Body of pancreas (tissue), 4 donors: Measurements from ENCODE around the gene DLST. TPM values are rescaled to one million over a fixed set of nuclear protein-coding genes. Genes with fewer than 3 reads are reported as not detected.
A peak's percentile ranks its signal among the peaks of the same experiment; 100 is the strongest.

Experiments used
- ATAC-seq: fragments of 150-250 bp; one replicate; pipeline ENCODE4 v1.9.1; 2016
- DNase-seq, 4 donors: peaks; one replicate each; pipeline ENCODE4 v3.0.0-alpha.2; 2019
- H3K27ac ChIP-seq, 4 donors: fragments of 200-600 bp; sonication (generic); 1 replicate in 3 of 4; 2 replicates in 1 of 4; pipeline versions ENCODE4 v1.5.1 to v1.6.1; 2016 to 2019; ENCODE audit warnings: mild to moderate bottlenecking in 1 of 4, mixed read lengths in 1 of 4, moderate library complexity in 1 of 4
- H3K27me3 ChIP-seq, 2 donors: fragments of 200-600 bp; sonication (generic); one replicate each; pipeline ENCODE4 v1.6.0; 2016; ENCODE audit warnings: mild to moderate bottlenecking in 1 of 2
- H3K36me3 ChIP-seq, 2 donors: fragments of 200-600 bp; sonication (generic); replicated peaks in 1 of 2; 2 replicates each; pipeline ENCODE4 v1.5.1; 2016; ENCODE audit warnings: low read depth in 2 of 2; ENCODE audit not compliant: insufficient read depth in 1 of 2
- H3K4me1 ChIP-seq: fragments of 200-600 bp; sonication (generic); one replicate; pipeline ENCODE4 v1.6.0; 2016
- H3K4me3 ChIP-seq, 2 donors: fragments of 200-600 bp; sonication (generic); 1 replicate in 1 of 2; 2 replicates in 1 of 2; pipeline ENCODE4 v1.5.1; 2016 to 2019
- H3K9me3 ChIP-seq, 3 donors: fragments of 200-600 bp; sonication (generic); 1 replicate in 2 of 3; 2 replicates in 1 of 3; pipeline ENCODE4 v1.5.1; 2016
- CTCF ChIP-seq, 7 experiments: fragments of 450-650 bp in 4 of 7; fragments of 200-600 bp in 3 of 7; sonication (generic) in 3 of 7; IDR thresholded peaks; one replicate each; pipeline ENCODE4 v1.5.1; 2016 to 2019; ENCODE audit warnings: antibody characterized with exemption in 7 of 7
- POLR2A ChIP-seq, 3 donors: fragments of 450-650 bp; IDR thresholded peaks; one replicate each; pipeline ENCODE4 v1.6.1; 2016; ENCODE audit warnings: antibody characterized with exemption in 3 of 3, mild to moderate bottlenecking in 2 of 3
- WGBS, 2 donors: methylation state at CpG; one replicate each; pipeline ENCODE4 v1.1.5; 2017; 5-methylcytosine and 5-hydroxymethylcytosine counted together
- intact Hi-C: fragments of 100-400 bp; cut with DNase I; formaldehyde crosslinking; loops from one replicate; pipeline ENCODE4 v1.15.1; 2023
- total RNA-seq, 2 donors: library from RNA; depleted of rRNA; stranded (reverse); fragments of >200 nt; gene quantifications; one replicate each; pipeline ENCODE4 v1.1.0, GENCODE V29; 2016

DLST gene
- total RNA-seq, 2 donors from 2014 or later, result 33.7 to 36.3 TPM

GRCh38 chr14:74950795-74951442 is 69.2 kb downstream of the DLST start:
- Histone ChIP-seq H3K27me3 (no peaks in the 10 kb centered on the region), H3K4me1 (peaks cover 43% of the 10 kb centered on the region), H3K27ac (peak overlapping the region; percentile 38 to 68 (median 48)), H3K36me3 (no peaks in the 10 kb centered on the region), H3K4me3 (no peak overlapping the region), H3K9me3 (no peaks in the 10 kb centered on the region)
- intact Hi-C loops, result no loop called here
- no peak for TF ChIP-seq CTCF (IDR thresholded peaks at IDR 0.05)
- no peak for TF ChIP-seq POLR2A (IDR thresholded peaks at IDR 0.05)
- ATAC-seq, result peak; percentile 36
- WGBS, 2 donors, result 35 to 49% methylated on average over 2 to 9 of the region's 9 CpGs
- peak in 3 of 4 donors; percentile 50 to 59 (median 54) for DNase-seq

- H3K27ac ChIP-seq, result peak overlapping the region; percentile 38 to 68 (median 48)
- ATAC-seq (no peak), DNase-seq (no peak)
- TF ChIP-seq CTCF (IDR thresholded peaks at IDR 0.05), result no peak
- no peak for TF ChIP-seq POLR2A (IDR thresholded peaks at IDR 0.05)
- H3K27me3 ChIP-seq, result no peaks in the 10 kb centered on the region
- WGBS, 2 donors, result 79 to 99% methylated on average over 8 to 14 of the region's 15 CpGs
- H3K4me1 ChIP-seq, result peaks cover 37% of the 10 kb centered on the region
- intact Hi-C loops, result no loop called here
- H3K9me3 ChIP-seq, result no peaks in the 10 kb centered on the region
- no peak overlapping the region for H3K4me3 ChIP-seq
- H3K36me3 ChIP-seq, result no peaks in the 10 kb centered on the region
Measured at GRCh38 chr14:74951443-74952179, 69.9 kb downstream of the DLST start.

- DNase-seq, result no peak
- WGBS, 2 donors, result 88 to 100% methylated on average over 3 to 6 of the region's 6 CpGs
- H3K36me3 ChIP-seq, result no peaks in the 10 kb centered on the region
- H3K9me3 ChIP-seq, result no peaks in the 10 kb centered on the region
- no peak for ATAC-seq
- intact Hi-C loops, result no loop called here
- H3K4me1 ChIP-seq, result peaks cover 37% of the 10 kb centered on the region
- no peak for TF ChIP-seq CTCF (IDR thresholded peaks at IDR 0.05)
- no peak for TF ChIP-seq POLR2A (IDR thresholded peaks at IDR 0.05)
- no peak overlapping the region for H3K4me3 ChIP-seq
- H3K27ac ChIP-seq, result no peak overlapping the region
- H3K27me3 ChIP-seq, result no peaks in the 10 kb centered on the region
Measured at GRCh38 chr14:74952180-74952665, 70.5 kb downstream of the DLST start.

GRCh38 chr14:74952697-74953484 is 71.2 kb downstream of the DLST start:
- Histone ChIP-seq H3K27me3 (no peaks in the 10 kb centered on the region), H3K4me1 (peaks cover 37% of the 10 kb centered on the region), H3K36me3 (no peaks in the 10 kb centered on the region), H3K9me3 (no peaks in the 10 kb centered on the region), H3K27ac (no peak overlapping the region), H3K4me3 (no peak overlapping the region)
- WGBS, 2 donors, result 89 to 90% methylated on average over 10 to 17 of the region's 18 CpGs
- intact Hi-C loops, result no loop called here
- TF ChIP-seq POLR2A (IDR thresholded peaks at IDR 0.05) (no peak), CTCF (IDR thresholded peaks at IDR 0.05) (no peak)
- ATAC-seq (no peak), DNase-seq (no peak)

Other genes starting within 250 kb of the DLST start
- 10 to 100 TPM; 10.6 to 21.1 TPM for gene AREL1, start 168.8 kb upstream of the DLST start, total RNA-seq
- 10 to 100 TPM in 1 of 2 donors, 1 to 10 TPM in 1; 4.9 to 19.2 TPM for gene FCF1, start 168.8 kb upstream of the DLST start, total RNA-seq
- 10 to 100 TPM; 30.0 to 47.7 TPM for gene YLPM1, start 118.6 kb upstream of the DLST start, total RNA-seq
- gene PROX2, start 5.8 kb upstream of the DLST start, total RNA-seq, result under 1 TPM in 1 of 2 donors, not detected in 1; 0.52 TPM
- 10 to 100 TPM in 1 of 2 donors, 1 to 10 TPM in 1; 8.0 to 16.2 TPM for gene RPS6KL1, start 41.3 kb downstream of the DLST start, total RNA-seq
- 1 to 10 TPM; 2.3 to 6.6 TPM for gene PGF, start 73.7 kb downstream of the DLST start, total RNA-seq
- 10 to 100 TPM; 12.9 to 17.1 TPM for gene EIF2B2, start 121.0 kb downstream of the DLST start, total RNA-seq
- 10 to 100 TPM; 18.2 to 23.7 TPM for gene MLH3, start 169.6 kb downstream of the DLST start, total RNA-seq
- 1 to 10 TPM; 8.3 to 9.9 TPM for gene ACYP1, start 182.1 kb downstream of the DLST start, total RNA-seq
- gene ZC2HC1C, start 187.7 kb downstream of the DLST start, total RNA-seq, result 1 to 10 TPM; 7.3 to 7.8 TPM
- 10 to 100 TPM; 26.4 to 38.4 TPM for gene NEK9, start 245.1 kb downstream of the DLST start, total RNA-seq